ENCODE results near the gene VSIG10L.

- TF ChIP-seq CTCF (IDR thresholded peaks at IDR 0.05): no peak
- TF ChIP-seq REST (IDR thresholded peaks at IDR 0.05): no peak
- TF ChIP-seq ZSCAN20 (CRISPR knock-in tag; IDR thresholded peaks at IDR 0.05): no peak
- no peak for TF ChIP-seq KDM1A (IDR thresholded peaks at IDR 0.05; ENCODE audit: low read depth)
- TF ChIP-seq RNF2 (IDR thresholded peaks at IDR 0.05; ENCODE audit: borderline replicate concordance, low read depth): no peak
- no peak for TF ChIP-seq CEBPB (IDR thresholded peaks at IDR 0.05)
- TF ChIP-seq EP300 (IDR thresholded peaks at IDR 0.05): no peak
Measured at GRCh38 chr19:51331716-51332115, 10.2 kb downstream of the VSIG10L start.
